GM19193 (cell line): ENCODE measurements around the gene CMTM7.

Experiments
- POLR2A ChIP-seq: IDR thresholded peaks from 4 replicates; pipeline ENCODE4 v1.6.1; 2011; ENCODE audit not compliant: insufficient read depth, insufficient read length; ENCODE audit errors: extremely low read depth

The CMTM7 gene

GRCh38 chr3:32502946-32503286 lies 111.3 kb downstream of the CMTM7 start:
- no peak for TF ChIP-seq POLR2A
